SK-N-MC (cell line): ENCODE data around the gene AFF2.

Source experiments
- EZH2 ChIP-seq: fragments of 200-600 bp; sonication (generic); IDR thresholded peaks from one replicate; pipeline ENCODE4 v1.6.1; 2017; ENCODE audit warnings: antibody characterized with exemption
- POLR2AphosphoS5 ChIP-seq: IDR thresholded peaks from 2 replicates; pipeline ENCODE4 v1.6.1; 2012; ENCODE audit warnings: mild to moderate bottlenecking, low read depth, low read length, borderline replicate concordance

- no peak for TF ChIP-seq EZH2
- TF ChIP-seq POLR2AphosphoS5 = no peak
Measured at GRCh38 chrX:148956352-148956751, 455.9 kb downstream of the AFF2 start.
